Neural cell (in vitro differentiated cells): ENCODE data around the gene LPAR6.

ENCODE experiments used
- POLR2AphosphoS5 ChIP-seq: IDR thresholded peaks from 2 replicates; pipeline ENCODE4 v1.6.1; 2012
- RAD21 ChIP-seq: fragments of 450-650 bp; conservative IDR thresholded peaks from 2 replicates; pipeline ENCODE4 v1.6.1; 2014; ENCODE audit warnings: antibody characterized with exemption, mild to moderate bottlenecking, moderate library complexity
- TF ChIP-seq, protein P1 (sequence below): fragments of 450-650 bp; IDR thresholded peaks from 2 replicates; pipeline ENCODE4 v1.5.1; 2014; ENCODE audit warnings: antibody characterized with exemption, mild to moderate bottlenecking, moderate library complexity; ENCODE audit not compliant: poor library complexity, severe bottlenecking
- TF ChIP-seq, protein P2 (sequence below): IDR thresholded peaks from 2 replicates; pipeline ENCODE4 v1.6.1; 2012; ENCODE audit warnings: borderline replicate concordance

DNA sequence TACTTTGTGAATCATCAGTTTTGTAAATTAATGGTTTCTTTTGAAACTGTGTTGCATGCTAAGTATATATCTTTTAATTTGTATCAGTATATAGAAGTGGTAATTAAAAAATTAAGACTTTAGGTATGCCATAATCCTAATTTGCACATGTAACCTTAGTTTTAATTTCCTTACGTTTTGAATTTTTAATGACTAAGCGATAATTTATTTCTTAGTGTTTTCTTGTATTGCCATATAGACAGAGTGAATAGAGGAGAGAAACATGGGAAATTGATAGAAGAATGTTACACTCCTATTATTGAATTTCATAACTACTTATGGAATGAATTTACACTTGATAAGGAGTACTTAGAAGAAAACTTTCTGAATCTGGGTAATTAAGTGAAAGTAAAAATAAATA lies 29.5 kb downstream of the LPAR6 start:
- TF ChIP-seq, protein P1, sequence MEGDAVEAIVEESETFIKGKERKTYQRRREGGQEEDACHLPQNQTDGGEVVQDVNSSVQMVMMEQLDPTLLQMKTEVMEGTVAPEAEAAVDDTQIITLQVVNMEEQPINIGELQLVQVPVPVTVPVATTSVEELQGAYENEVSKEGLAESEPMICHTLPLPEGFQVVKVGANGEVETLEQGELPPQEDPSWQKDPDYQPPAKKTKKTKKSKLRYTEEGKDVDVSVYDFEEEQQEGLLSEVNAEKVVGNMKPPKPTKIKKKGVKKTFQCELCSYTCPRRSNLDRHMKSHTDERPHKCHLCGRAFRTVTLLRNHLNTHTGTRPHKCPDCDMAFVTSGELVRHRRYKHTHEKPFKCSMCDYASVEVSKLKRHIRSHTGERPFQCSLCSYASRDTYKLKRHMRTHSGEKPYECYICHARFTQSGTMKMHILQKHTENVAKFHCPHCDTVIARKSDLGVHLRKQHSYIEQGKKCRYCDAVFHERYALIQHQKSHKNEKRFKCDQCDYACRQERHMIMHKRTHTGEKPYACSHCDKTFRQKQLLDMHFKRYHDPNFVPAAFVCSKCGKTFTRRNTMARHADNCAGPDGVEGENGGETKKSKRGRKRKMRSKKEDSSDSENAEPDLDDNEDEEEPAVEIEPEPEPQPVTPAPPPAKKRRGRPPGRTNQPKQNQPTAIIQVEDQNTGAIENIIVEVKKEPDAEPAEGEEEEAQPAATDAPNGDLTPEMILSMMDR = no peak
- no peak for TF ChIP-seq POLR2AphosphoS5
- TF ChIP-seq, protein P2, sequence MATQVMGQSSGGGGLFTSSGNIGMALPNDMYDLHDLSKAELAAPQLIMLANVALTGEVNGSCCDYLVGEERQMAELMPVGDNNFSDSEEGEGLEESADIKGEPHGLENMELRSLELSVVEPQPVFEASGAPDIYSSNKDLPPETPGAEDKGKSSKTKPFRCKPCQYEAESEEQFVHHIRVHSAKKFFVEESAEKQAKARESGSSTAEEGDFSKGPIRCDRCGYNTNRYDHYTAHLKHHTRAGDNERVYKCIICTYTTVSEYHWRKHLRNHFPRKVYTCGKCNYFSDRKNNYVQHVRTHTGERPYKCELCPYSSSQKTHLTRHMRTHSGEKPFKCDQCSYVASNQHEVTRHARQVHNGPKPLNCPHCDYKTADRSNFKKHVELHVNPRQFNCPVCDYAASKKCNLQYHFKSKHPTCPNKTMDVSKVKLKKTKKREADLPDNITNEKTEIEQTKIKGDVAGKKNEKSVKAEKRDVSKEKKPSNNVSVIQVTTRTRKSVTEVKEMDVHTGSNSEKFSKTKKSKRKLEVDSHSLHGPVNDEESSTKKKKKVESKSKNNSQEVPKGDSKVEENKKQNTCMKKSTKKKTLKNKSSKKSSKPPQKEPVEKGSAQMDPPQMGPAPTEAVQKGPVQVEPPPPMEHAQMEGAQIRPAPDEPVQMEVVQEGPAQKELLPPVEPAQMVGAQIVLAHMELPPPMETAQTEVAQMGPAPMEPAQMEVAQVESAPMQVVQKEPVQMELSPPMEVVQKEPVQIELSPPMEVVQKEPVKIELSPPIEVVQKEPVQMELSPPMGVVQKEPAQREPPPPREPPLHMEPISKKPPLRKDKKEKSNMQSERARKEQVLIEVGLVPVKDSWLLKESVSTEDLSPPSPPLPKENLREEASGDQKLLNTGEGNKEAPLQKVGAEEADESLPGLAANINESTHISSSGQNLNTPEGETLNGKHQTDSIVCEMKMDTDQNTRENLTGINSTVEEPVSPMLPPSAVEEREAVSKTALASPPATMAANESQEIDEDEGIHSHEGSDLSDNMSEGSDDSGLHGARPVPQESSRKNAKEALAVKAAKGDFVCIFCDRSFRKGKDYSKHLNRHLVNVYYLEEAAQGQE = no peak
- TF ChIP-seq RAD21 = no peak
